Liver (tissue), 9 donors: Measurements from ENCODE around the gene KMT5C. TPM values are rescaled to one million over a fixed set of nuclear protein-coding genes. Genes with fewer than 3 reads are reported as not detected.

Experiments used
- DNase-seq: peaks from one replicate; pipeline ENCODE4 v3.0.0-alpha.2; 2017; ENCODE audit warnings: low spot score
- H3K27ac ChIP-seq, 2 donors: one replicate each; pipeline ENCODE4 v1.7.0; 2013; ENCODE audit warnings: inconsistent platforms in 2 of 2, low read length in 2 of 2, control low read depth in 1 of 2, low read depth in 1 of 2, mild to moderate bottlenecking in 1 of 2
- H3K27me3 ChIP-seq, 4 donors: one replicate each; pipeline versions ENCODE4 v1.6.1 to v1.7.0; 2013; ENCODE audit warnings: low read length in 3 of 4, inconsistent platforms in 1 of 4, mild to moderate bottlenecking in 1 of 4, moderate library complexity in 1 of 4; ENCODE audit not compliant: control insufficient read depth in 4 of 4, insufficient read depth in 4 of 4
- H3K36me3 ChIP-seq, 4 donors: one replicate each; pipeline versions ENCODE4 v1.6.1 to v1.7.0; 2013; ENCODE audit warnings: low read length in 3 of 4, mild to moderate bottlenecking in 3 of 4, low read depth in 1 of 4, moderate library complexity in 1 of 4; ENCODE audit not compliant: control insufficient read depth in 4 of 4, insufficient read depth in 3 of 4
- H3K4me1 ChIP-seq, 4 donors: one replicate each; pipeline versions ENCODE4 v1.6.1 to v1.7.0; 2013; ENCODE audit warnings: low read length in 3 of 4, mild to moderate bottlenecking in 3 of 4, moderate library complexity in 1 of 4; ENCODE audit not compliant: control insufficient read depth in 4 of 4, insufficient read depth in 4 of 4
- H3K4me3 ChIP-seq, 3 donors: one replicate each; pipeline versions ENCODE4 v1.6.1 to v1.7.0; 2013; ENCODE audit warnings: low read length in 3 of 3, control low read depth in 1 of 3, low read depth in 1 of 3, mild to moderate bottlenecking in 1 of 3
- H3K9ac ChIP-seq, 2 donors: one replicate each; pipeline ENCODE4 v1.7.0; 2013; ENCODE audit warnings: low read length in 2 of 2, mild to moderate bottlenecking in 2 of 2, moderate library complexity in 2 of 2, control low read depth in 1 of 2, low read depth in 1 of 2
- H3K9me3 ChIP-seq, 4 donors: one replicate each; pipeline versions ENCODE4 v1.6.1 to v1.7.0; 2013; ENCODE audit warnings: low read length in 3 of 4; ENCODE audit not compliant: control insufficient read depth in 4 of 4
- ATF3 ChIP-seq: IDR thresholded peaks from 2 replicates; pipeline ENCODE4 v1.6.1; 2016; ENCODE audit warnings: antibody characterized with exemption
- EGR1 ChIP-seq, 2 donors: IDR thresholded peaks; 2 replicates each; pipeline ENCODE4 v1.6.1; 2016 to 2018; ENCODE audit warnings: antibody characterized with exemption in 2 of 2, low read depth in 2 of 2
- FOXA1 ChIP-seq: IDR thresholded peaks from 2 replicates; pipeline ENCODE4 v1.6.1; 2016; ENCODE audit warnings: antibody characterized with exemption
- FOXA2 ChIP-seq: IDR thresholded peaks from 2 replicates; pipeline ENCODE4 v1.6.1; 2016; ENCODE audit warnings: antibody characterized with exemption
- HNF4A ChIP-seq, 2 donors: conservative IDR thresholded peaks; 2 replicates each; pipeline ENCODE4 v1.6.1; 2016; ENCODE audit warnings: antibody characterized with exemption in 2 of 2, mild to moderate bottlenecking in 2 of 2
- HNF4G ChIP-seq: IDR thresholded peaks from 2 replicates; pipeline ENCODE4 v1.6.1; 2016; ENCODE audit warnings: antibody characterized with exemption
- JUND ChIP-seq, 2 donors: IDR thresholded peaks; 2 replicates each; pipeline ENCODE4 v1.6.1; 2016; ENCODE audit warnings: antibody characterized with exemption in 2 of 2
- RAD21 ChIP-seq, 2 donors: IDR thresholded peaks; 2 replicates each; pipeline ENCODE4 v1.6.1; 2016; ENCODE audit warnings: antibody characterized with exemption in 2 of 2, mild to moderate bottlenecking in 2 of 2
- TAF1 ChIP-seq: conservative IDR thresholded peaks from 2 replicates; pipeline ENCODE4 v1.6.1; 2016; ENCODE audit warnings: antibody characterized with exemption, mild to moderate bottlenecking
- YY1 ChIP-seq: IDR thresholded peaks from 2 replicates; pipeline ENCODE4 v1.6.1; 2016; ENCODE audit warnings: antibody characterized with exemption, mild to moderate bottlenecking
- WGBS: extraction: QIAGEN DNeasy Blood & Tissue Kit; methylation state at CpG from one replicate; pipeline ENCODE4 v1.1.7; 2013; 5-methylcytosine and 5-hydroxymethylcytosine counted together
- polyA plus RNA-seq, 2 donors: library from polyadenylated mRNA; stranded (reverse) in 1 of 2; unstranded in 1 of 2; fragments of 200-250 nt in 1 of 2; fragments of >200 nt in 1 of 2; fragmentation: Nextera tagmentation in 1 of 2; extraction: Ambion mirVana in 1 of 2; gene quantifications; one replicate each; pipeline versions ENCODE4 v1.2.1 to v1.2.3, GENCODE V29; 2013 to 2015
- total RNA-seq, 2 donors: library from RNA; depleted of rRNA; stranded (reverse); fragments of >200 nt; gene quantifications; one replicate each; pipeline ENCODE4 v1.2.3, GENCODE V29; 2014
- TF ChIP-seq, protein P1 (sequence below): IDR thresholded peaks from 2 replicates; pipeline ENCODE4 v1.6.1; 2016; ENCODE audit warnings: antibody characterized with exemption, mild to moderate bottlenecking
- TF ChIP-seq, protein P2 (sequence below): IDR thresholded peaks from 2 replicates; pipeline ENCODE4 v1.6.1; 2016; ENCODE audit warnings: antibody characterized with exemption
- TF ChIP-seq, protein P3 (sequence below): IDR thresholded peaks from 2 replicates; pipeline ENCODE4 v1.6.1; 2016; ENCODE audit warnings: antibody characterized with exemption
- donor health status: healthy.
- donor health status: healthy.
- donor health status: healthy.
- donor health status: healthy.
- donor health status: healthy.

Gene KMT5C
- total and polyA plus RNA-seq, 4 donors, result 1.1 to 11.6 (median 3.0) TPM

DNA sequence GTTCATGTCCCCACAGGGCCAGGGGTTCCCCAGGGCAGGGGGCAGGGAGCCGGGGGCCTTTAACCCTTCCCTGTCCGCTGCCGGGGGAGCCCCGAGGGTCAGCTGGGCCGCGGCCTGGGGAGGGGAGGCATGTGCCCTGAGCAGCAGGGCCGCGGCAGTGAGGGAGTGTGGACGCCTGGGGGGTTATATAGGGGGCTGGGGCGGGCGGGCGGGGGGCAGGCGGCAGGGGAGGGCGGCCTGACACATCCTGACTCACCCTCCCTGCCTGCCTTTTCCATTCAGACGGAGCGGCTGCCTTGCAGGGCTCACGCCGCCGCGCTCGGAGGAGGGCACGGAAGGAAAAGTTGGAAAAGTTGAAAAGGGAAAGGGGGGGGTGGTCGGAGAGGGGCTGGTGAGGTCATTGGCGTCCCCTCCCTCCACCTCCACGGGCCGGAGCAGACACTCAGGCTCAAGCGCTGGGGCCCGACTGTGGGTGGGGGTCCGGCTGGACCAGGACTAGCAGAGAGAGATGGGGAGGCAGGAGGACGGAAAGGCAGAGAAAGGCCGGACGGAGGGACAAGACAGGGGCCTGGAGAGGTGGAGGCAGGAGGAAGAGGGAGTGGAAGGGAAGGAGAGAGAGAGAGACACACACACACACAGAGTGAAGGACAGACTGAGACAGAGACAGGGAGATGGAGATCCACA lies 30.8 kb downstream of the KMT5C start, which contains the start of gene IL11:
IL11 (minus strand) TSS at position 159 of the 684 bp plus-strand sequence; CDS start at position 6, 153 bp downstream.
- Histone ChIP-seq H3K27me3 (peaks cover 0 to 12% (median 7%) of the 10 kb centered on the region in 4 donors), H3K4me3 (peak within 1 kb of the TSS in 1 of 3 donors; percentile 19), H3K4me1 (peaks cover 0 to 9% (median 1%) of the 10 kb centered on the region in 4 donors), H3K9me3 (no peaks in the 10 kb centered on the region), H3K36me3 (no peaks in the 10 kb centered on the region), H3K27ac (no peak within 1 kb of the TSS), H3K9ac (no peak within 1 kb of the TSS)
- TF ChIP-seq FOXA2, result no peak
- TF ChIP-seq HNF4A (conservative IDR thresholded peaks at IDR 0.05), result no peak
- TF ChIP-seq, protein P1, sequence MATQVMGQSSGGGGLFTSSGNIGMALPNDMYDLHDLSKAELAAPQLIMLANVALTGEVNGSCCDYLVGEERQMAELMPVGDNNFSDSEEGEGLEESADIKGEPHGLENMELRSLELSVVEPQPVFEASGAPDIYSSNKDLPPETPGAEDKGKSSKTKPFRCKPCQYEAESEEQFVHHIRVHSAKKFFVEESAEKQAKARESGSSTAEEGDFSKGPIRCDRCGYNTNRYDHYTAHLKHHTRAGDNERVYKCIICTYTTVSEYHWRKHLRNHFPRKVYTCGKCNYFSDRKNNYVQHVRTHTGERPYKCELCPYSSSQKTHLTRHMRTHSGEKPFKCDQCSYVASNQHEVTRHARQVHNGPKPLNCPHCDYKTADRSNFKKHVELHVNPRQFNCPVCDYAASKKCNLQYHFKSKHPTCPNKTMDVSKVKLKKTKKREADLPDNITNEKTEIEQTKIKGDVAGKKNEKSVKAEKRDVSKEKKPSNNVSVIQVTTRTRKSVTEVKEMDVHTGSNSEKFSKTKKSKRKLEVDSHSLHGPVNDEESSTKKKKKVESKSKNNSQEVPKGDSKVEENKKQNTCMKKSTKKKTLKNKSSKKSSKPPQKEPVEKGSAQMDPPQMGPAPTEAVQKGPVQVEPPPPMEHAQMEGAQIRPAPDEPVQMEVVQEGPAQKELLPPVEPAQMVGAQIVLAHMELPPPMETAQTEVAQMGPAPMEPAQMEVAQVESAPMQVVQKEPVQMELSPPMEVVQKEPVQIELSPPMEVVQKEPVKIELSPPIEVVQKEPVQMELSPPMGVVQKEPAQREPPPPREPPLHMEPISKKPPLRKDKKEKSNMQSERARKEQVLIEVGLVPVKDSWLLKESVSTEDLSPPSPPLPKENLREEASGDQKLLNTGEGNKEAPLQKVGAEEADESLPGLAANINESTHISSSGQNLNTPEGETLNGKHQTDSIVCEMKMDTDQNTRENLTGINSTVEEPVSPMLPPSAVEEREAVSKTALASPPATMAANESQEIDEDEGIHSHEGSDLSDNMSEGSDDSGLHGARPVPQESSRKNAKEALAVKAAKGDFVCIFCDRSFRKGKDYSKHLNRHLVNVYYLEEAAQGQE, result no peak
- no peak for TF ChIP-seq YY1
- no peak for TF ChIP-seq RAD21 (IDR thresholded peaks at IDR 0.05)
- TF ChIP-seq FOXA1, result no peak
- TF ChIP-seq, protein P2, sequence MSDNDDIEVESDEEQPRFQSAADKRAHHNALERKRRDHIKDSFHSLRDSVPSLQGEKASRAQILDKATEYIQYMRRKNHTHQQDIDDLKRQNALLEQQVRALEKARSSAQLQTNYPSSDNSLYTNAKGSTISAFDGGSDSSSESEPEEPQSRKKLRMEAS, result no peak
- TF ChIP-seq ATF3, result no peak
- TF ChIP-seq TAF1, result no peak
- no peak for DNase-seq
- 7% methylated on average over 32 of the region's 32 CpGs for WGBS

DNA sequence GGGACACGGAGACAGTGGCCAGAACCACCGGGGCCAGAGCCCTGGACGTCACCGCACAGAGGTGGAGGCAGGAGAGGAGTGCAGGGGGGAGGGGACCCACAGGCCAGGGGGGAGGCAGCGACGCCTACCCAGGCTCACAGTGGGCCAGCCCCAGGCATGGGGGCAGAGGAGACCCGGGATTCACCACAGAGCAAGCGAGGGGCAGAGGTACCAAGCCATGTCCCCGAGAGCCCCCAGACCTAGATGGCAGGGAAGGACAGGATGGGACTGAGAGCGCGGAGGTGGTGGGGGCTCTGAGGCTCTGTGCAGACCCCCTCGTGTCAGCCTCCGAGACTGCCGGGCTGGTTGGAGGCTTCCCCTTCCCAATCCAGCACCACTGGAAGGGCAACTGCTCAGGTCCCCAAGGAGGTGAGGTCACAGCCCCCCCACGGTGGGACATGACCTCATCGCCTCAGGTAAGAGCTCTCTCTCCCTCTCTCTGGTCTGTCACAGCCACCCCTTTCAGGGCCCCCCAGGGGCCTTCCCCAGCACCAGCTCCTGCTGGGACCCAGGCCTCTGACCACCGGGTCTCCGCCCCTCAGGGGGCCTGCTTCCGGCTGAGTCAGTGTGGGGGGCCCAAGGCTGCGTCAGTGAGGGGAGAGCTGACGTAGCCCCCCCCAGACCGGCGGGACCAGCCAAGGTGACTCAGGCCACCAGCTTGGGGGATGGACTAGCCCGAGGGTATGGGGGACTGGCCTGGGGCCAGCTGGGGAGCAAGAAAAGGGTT lies 32.8 kb downstream of the KMT5C start:
- Histone ChIP-seq H3K27ac (no peak overlapping the region), H3K4me3 (no peak overlapping the region), H3K4me1 (peaks cover 0 to 9% (median 2%) of the 10 kb centered on the region in 4 donors), H3K9ac (no peak overlapping the region), H3K9me3 (no peaks in the 10 kb centered on the region), H3K36me3 (no peaks in the 10 kb centered on the region), H3K27me3 (peaks cover 0 to 13% (median 8%) of the 10 kb centered on the region in 4 donors)
- no peak for DNase-seq
- WGBS, result 45% methylated on average over 24 of the region's 24 CpGs
- TF ChIP-seq FOXA1 (no peak), HNF4A (conservative IDR thresholded peaks at IDR 0.05) (no peak), EGR1 (IDR thresholded peaks at IDR 0.05; ENCODE audit: low read depth in 2 of 2) (no peak), JUND (IDR thresholded peaks at IDR 0.05) (no peak), FOXA2 (no peak), HNF4G (no peak)
- TF ChIP-seq, protein P2, result no peak
- TF ChIP-seq, protein P1, result no peak
- TF ChIP-seq, protein P3, sequence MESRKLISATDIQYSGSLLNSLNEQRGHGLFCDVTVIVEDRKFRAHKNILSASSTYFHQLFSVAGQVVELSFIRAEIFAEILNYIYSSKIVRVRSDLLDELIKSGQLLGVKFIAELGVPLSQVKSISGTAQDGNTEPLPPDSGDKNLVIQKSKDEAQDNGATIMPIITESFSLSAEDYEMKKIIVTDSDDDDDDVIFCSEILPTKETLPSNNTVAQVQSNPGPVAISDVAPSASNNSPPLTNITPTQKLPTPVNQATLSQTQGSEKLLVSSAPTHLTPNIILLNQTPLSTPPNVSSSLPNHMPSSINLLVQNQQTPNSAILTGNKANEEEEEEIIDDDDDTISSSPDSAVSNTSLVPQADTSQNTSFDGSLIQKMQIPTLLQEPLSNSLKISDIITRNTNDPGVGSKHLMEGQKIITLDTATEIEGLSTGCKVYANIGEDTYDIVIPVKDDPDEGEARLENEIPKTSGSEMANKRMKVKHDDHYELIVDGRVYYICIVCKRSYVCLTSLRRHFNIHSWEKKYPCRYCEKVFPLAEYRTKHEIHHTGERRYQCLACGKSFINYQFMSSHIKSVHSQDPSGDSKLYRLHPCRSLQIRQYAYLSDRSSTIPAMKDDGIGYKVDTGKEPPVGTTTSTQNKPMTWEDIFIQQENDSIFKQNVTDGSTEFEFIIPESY, result no peak
